ENCODE results near the gene SLC1A4.

Gene SLC1A4

GRCh38 chr2:65045651-65046050 is 56.5 kb downstream of the SLC1A4 start:
- in situ Hi-C loops (cut with MboI; ENCODE audit: low sequenced_read_pairs): loop anchor here (5.0 to 25.0 kb wide), 2 partner anchors 128 to 458 kb away; no protein-coding TSS in a partner anchor

- in situ Hi-C loops (cut with MboI; ENCODE audit: low sequenced_read_pairs): loop anchor here (5.0 to 25.0 kb wide), 2 partner anchors 130 to 460 kb away; no protein-coding TSS in a partner anchor
These were observed 57.6 kb downstream of the SLC1A4 start for GRCh38 chr2:65046633-65047407.

- in situ Hi-C loops (cut with MboI; ENCODE audit: low sequenced_read_pairs): loop anchor here (5.0 to 25.0 kb wide), 2 partner anchors 132 to 462 kb away; no protein-coding TSS in a partner anchor
These were observed 59.9 kb downstream of the SLC1A4 start for GRCh38 chr2:65049010-65049639.

- in situ Hi-C loops (cut with MboI; ENCODE audit: low sequenced_read_pairs): loop anchor here (25.0 kb wide), 1 partner anchor 511 kb away; no protein-coding TSS in a partner anchor
These were observed 61.7 kb downstream of the SLC1A4 start for GRCh38 chr2:65050931-65051330.

GRCh38 chr2:65053199-65053598 is 64.0 kb downstream of the SLC1A4 start:
- in situ Hi-C loops (cut with MboI; ENCODE audit: low sequenced_read_pairs): loop anchor here (25.0 kb wide), 1 partner anchor 509 kb away; no protein-coding TSS in a partner anchor

- in situ Hi-C loops (cut with MboI; ENCODE audit: low sequenced_read_pairs): loop anchor here (25.0 kb wide), 1 partner anchor 507 kb away; no protein-coding TSS in a partner anchor
These were observed 65.7 kb downstream of the SLC1A4 start for GRCh38 chr2:65054749-65055421.

- in situ Hi-C loops (cut with MboI; ENCODE audit: low sequenced_read_pairs): loop anchor here (25.0 kb wide), 1 partner anchor 507 kb away; no protein-coding TSS in a partner anchor
These were observed 66.4 kb downstream of the SLC1A4 start for GRCh38 chr2:65055422-65056214.

GRCh38 chr2:65056215-65057053 is 67.2 kb downstream of the SLC1A4 start, which contains the start of gene CEP68:
TSS of gene CEP68 (plus strand) at chr2:65056416. CDS start at chr2:65069445, 13,029 bp downstream.
- in situ Hi-C loops (cut with MboI; ENCODE audit: low sequenced_read_pairs): loop anchor here (25.0 kb wide), 1 partner anchor 506 kb away; no protein-coding TSS in a partner anchor

- in situ Hi-C loops (cut with MboI; ENCODE audit: low sequenced_read_pairs): loop anchor here (25.0 kb wide), 1 partner anchor 505 kb away; no protein-coding TSS in a partner anchor
These were observed 67.8 kb downstream of the SLC1A4 start for GRCh38 chr2:65057054-65057375.

GRCh38 chr2:65057391-65058052 is 68.3 kb downstream of the SLC1A4 start:
- in situ Hi-C loops (cut with MboI; ENCODE audit: low sequenced_read_pairs): loop anchor here (25.0 kb wide), 1 partner anchor 505 kb away; no protein-coding TSS in a partner anchor

GRCh38 chr2:65059071-65059470 is 69.9 kb downstream of the SLC1A4 start:
- in situ Hi-C loops (cut with MboI; ENCODE audit: low sequenced_read_pairs): loop anchor here (25.0 kb wide), 1 partner anchor 503 kb away; no protein-coding TSS in a partner anchor

GRCh38 chr2:65061146-65061909 is 72.1 kb downstream of the SLC1A4 start:
- in situ Hi-C loops (cut with MboI; ENCODE audit: low sequenced_read_pairs): loop anchor here (25.0 kb wide), 1 partner anchor 501 kb away; no protein-coding TSS in a partner anchor

GRCh38 chr2:65061910-65062339 is 72.7 kb downstream of the SLC1A4 start:
- in situ Hi-C loops (cut with MboI; ENCODE audit: low sequenced_read_pairs): loop anchor here (25.0 kb wide), 1 partner anchor 500 kb away; no protein-coding TSS in a partner anchor

GRCh38 chr2:65062843-65063825 is 73.9 kb downstream of the SLC1A4 start:
- in situ Hi-C loops (cut with MboI; ENCODE audit: low sequenced_read_pairs): loop anchor here (25.0 kb wide), 1 partner anchor 499 kb away; no protein-coding TSS in a partner anchor

GRCh38 chr2:65064728-65065552 is 75.7 kb downstream of the SLC1A4 start:
- in situ Hi-C loops (cut with MboI; ENCODE audit: low sequenced_read_pairs): loop anchor here (25.0 kb wide), 1 partner anchor 497 kb away; no protein-coding TSS in a partner anchor
